ENCODE measurements around the gene METRN.

Gene METRN

DNA sequence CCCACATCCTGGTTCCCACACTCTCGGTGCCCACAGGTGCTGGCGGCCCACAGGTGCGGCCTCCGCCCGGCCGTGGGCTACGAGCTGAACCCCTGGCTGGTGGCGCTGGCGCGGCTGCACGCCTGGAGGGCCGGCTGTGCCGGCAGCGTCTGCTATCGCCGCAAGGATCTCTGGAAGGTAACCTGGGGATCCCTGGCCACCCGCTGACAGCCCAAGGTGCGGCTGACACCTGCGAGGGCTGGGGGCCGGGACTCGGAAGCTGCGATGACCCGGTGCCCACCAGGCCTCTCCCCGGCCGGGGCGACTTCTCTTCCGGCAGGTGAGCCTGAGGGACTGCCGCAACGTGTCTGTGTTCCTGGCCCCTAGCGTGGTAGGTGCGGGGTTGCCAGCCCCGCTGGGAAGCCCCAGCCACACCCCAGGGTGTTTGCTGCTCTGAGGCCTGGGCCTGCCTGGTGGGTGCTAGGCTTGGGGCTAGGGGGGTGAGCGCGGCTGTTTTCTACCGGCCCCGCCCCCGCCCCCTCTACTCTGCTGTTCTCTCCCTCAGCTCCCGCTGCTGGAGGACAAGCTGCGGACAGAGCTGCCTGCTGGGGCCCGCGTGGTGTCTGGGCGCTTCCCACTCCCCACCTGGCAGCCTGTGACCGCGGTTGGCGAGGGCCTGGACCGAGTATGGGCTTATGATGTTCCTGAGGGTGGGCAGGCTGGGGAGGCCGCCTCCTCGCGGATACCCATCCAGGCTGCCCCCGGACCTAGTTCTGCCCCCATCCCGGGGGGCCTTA, 7.0 kb downstream of the METRN start:
- Histone ChIP-seq H3K9me2 (replicated peaks; ENCODE audit: low read depth, low read length) (no peaks in the 10 kb centered on the region), H2AFZ (ENCODE audit: low read length) (no peak overlapping the region), H3F3A (ENCODE audit: low read depth) (no peaks in the 10 kb centered on the region), H4K20me1 (ENCODE audit: insufficient read depth, low read length, poor library complexity, severe bottlenecking) (no peaks in the 10 kb centered on the region), H3K4me2 (ENCODE audit: low read depth, low read length, poor library complexity, severe bottlenecking) (peak overlapping the region; percentile 85), H3K79me2 (ENCODE audit: insufficient read depth, low read length) (no peaks in the 10 kb centered on the region), H3K27me3 (ENCODE audit: insufficient read depth, low read length, poor library complexity, severe bottlenecking) (no peaks in the 10 kb centered on the region), H3K36me3 (ENCODE audit: insufficient read depth, low read length) (no peaks in the 10 kb centered on the region), H3K4me1 (ENCODE audit: insufficient read depth, low read length, poor library complexity, severe bottlenecking) (peaks cover 7% of the 10 kb centered on the region), H3K9me3 (ENCODE audit: insufficient read depth, low read depth, low read length) (no peaks in the 10 kb centered on the region), H3K4me3 (ENCODE audit: low read length, poor library complexity, severe bottlenecking) (peak overlapping the region; percentile 83), H3K9ac (ENCODE audit: low read depth, low read length, poor library complexity, severe bottlenecking) (peak overlapping the region; percentile 91)
- TF ChIP-seq, protein P1, sequence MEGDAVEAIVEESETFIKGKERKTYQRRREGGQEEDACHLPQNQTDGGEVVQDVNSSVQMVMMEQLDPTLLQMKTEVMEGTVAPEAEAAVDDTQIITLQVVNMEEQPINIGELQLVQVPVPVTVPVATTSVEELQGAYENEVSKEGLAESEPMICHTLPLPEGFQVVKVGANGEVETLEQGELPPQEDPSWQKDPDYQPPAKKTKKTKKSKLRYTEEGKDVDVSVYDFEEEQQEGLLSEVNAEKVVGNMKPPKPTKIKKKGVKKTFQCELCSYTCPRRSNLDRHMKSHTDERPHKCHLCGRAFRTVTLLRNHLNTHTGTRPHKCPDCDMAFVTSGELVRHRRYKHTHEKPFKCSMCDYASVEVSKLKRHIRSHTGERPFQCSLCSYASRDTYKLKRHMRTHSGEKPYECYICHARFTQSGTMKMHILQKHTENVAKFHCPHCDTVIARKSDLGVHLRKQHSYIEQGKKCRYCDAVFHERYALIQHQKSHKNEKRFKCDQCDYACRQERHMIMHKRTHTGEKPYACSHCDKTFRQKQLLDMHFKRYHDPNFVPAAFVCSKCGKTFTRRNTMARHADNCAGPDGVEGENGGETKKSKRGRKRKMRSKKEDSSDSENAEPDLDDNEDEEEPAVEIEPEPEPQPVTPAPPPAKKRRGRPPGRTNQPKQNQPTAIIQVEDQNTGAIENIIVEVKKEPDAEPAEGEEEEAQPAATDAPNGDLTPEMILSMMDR (conservative IDR thresholded peaks at IDR 0.05; ENCODE audit: low read length): no peak
- no peak for TF ChIP-seq EZH2phosphoT487 (IDR thresholded peaks at IDR 0.05; ENCODE audit: borderline replicate concordance)

DNA sequence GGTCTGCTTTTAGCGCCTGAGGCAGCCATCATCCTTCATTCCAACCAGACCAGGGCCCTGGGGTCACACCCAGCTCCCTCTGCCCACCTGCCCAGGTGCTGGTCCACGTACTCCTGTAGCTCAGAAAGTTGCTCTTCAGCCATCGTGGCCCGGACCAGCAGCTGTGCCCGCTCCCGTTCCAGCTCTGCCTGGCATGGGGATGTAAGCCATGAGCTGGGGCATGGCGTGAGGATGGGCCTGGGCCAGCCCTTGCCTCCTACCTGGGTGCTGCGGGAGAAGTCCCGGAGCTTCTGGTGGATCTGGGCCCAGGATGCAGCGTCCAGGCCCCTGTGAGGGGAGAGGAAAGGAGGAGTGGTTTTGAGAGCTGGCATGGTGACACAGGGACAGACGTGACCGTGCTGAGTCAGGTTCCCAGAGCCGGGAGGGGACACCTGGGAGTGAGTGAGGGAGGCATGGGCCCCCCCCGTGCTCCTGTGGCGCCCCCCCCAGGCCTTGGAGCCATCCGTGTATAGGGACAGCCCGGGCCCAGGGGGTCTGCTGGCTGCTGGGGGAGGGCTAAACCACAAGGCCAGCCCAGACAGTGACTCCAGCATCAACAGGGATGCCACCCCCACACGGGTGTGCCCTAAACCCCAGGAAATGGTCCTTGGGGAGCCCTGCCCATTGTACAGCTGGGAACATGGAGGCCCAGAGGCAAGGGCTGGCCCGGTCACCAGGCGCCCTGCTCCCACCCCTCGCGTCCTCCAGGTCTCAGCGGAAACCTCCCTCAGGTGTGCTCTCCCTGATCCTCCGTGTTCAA, 8.1 kb downstream of the METRN start:
- Histone ChIP-seq H3K4me2 (ENCODE audit: low read depth, low read length, poor library complexity, severe bottlenecking) (no peak overlapping the region), H3K4me1 (ENCODE audit: insufficient read depth, low read length, poor library complexity, severe bottlenecking) (peaks cover 7% of the 10 kb centered on the region), H3K9me2 (replicated peaks; ENCODE audit: low read depth, low read length) (no peaks in the 10 kb centered on the region), H2AFZ (ENCODE audit: low read length) (no peak overlapping the region), H3K79me2 (ENCODE audit: insufficient read depth, low read length) (no peaks in the 10 kb centered on the region), H3K36me3 (ENCODE audit: insufficient read depth, low read length) (no peaks in the 10 kb centered on the region), H3K4me3 (ENCODE audit: low read length, poor library complexity, severe bottlenecking) (no peak overlapping the region), H3K9ac (ENCODE audit: low read depth, low read length, poor library complexity, severe bottlenecking) (no peak overlapping the region), H3F3A (ENCODE audit: low read depth) (no peaks in the 10 kb centered on the region), H4K20me1 (ENCODE audit: insufficient read depth, low read length, poor library complexity, severe bottlenecking) (no peaks in the 10 kb centered on the region), H3K27me3 (ENCODE audit: insufficient read depth, low read length, poor library complexity, severe bottlenecking) (no peaks in the 10 kb centered on the region), H3K9me3 (ENCODE audit: insufficient read depth, low read depth, low read length) (no peaks in the 10 kb centered on the region)
- TF ChIP-seq, protein P1 (conservative IDR thresholded peaks at IDR 0.05; ENCODE audit: low read length): no peak
- no peak for TF ChIP-seq EZH2phosphoT487 (IDR thresholded peaks at IDR 0.05; ENCODE audit: borderline replicate concordance)

DNA sequence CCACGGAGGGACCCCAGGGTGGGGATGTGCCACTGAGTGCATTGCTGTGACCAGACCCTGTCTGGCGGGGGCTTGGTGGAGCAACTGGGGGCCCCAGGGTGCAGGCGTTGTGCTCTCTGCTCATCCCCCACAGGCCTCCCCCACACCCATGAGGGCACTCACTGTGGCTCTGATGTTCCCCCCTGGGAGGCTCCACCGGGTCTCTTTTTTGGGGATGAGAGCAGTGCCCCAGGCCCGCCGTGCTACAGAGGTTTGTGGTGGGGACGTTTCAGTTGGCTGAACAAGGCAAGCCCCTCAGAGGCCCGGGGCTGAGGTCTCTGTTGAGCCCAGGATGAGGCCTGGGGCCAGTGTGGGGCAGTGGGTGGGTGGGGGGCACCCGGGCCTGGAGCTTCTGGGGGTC, 8.8 kb downstream of the METRN start:
- Histone ChIP-seq H3K4me1 (ENCODE audit: insufficient read depth, low read length, poor library complexity, severe bottlenecking) (peaks cover 7% of the 10 kb centered on the region), H3K4me2 (ENCODE audit: low read depth, low read length, poor library complexity, severe bottlenecking) (no peak overlapping the region), H3K79me2 (ENCODE audit: insufficient read depth, low read length) (no peaks in the 10 kb centered on the region), H3K9ac (ENCODE audit: low read depth, low read length, poor library complexity, severe bottlenecking) (no peak overlapping the region), H3K36me3 (ENCODE audit: insufficient read depth, low read length) (no peaks in the 10 kb centered on the region), H3K4me3 (ENCODE audit: low read length, poor library complexity, severe bottlenecking) (no peak overlapping the region), H4K20me1 (ENCODE audit: insufficient read depth, low read length, poor library complexity, severe bottlenecking) (no peaks in the 10 kb centered on the region), H2AFZ (ENCODE audit: low read length) (no peak overlapping the region), H3F3A (ENCODE audit: low read depth) (no peaks in the 10 kb centered on the region), H3K9me3 (ENCODE audit: insufficient read depth, low read depth, low read length) (no peaks in the 10 kb centered on the region), H3K27me3 (ENCODE audit: insufficient read depth, low read length, poor library complexity, severe bottlenecking) (no peaks in the 10 kb centered on the region), H3K9me2 (replicated peaks; ENCODE audit: low read depth, low read length) (no peaks in the 10 kb centered on the region)
- TF ChIP-seq EZH2phosphoT487 (IDR thresholded peaks at IDR 0.05; ENCODE audit: borderline replicate concordance): no peak
- TF ChIP-seq, protein P1 (conservative IDR thresholded peaks at IDR 0.05; ENCODE audit: low read length): no peak

Measured in Loucy (cell line).